ENCODE results near the gene SLC6A11.

SLC6A11 gene

DNA sequence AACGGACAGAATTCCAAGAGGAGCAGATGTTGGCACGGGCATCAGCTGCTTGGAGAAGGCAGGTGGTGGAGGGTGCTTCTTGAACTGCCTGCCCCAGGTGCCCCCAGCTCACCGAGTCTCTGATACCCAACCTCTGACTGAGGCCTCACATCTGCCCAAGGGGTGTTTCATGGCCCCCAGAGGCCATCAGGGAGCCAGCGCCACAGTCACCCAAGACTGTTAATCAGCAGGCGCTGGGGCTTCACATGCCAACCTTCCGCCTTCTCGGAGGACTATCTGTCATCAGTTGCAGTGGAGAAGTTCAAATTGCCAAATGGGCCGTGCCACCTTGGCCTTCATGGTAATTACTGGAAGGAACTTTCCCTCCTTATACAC, 114.6 kb downstream of the SLC6A11 start:
- DNase-seq (ENCODE audit: low read depth) = no peak

DNA sequence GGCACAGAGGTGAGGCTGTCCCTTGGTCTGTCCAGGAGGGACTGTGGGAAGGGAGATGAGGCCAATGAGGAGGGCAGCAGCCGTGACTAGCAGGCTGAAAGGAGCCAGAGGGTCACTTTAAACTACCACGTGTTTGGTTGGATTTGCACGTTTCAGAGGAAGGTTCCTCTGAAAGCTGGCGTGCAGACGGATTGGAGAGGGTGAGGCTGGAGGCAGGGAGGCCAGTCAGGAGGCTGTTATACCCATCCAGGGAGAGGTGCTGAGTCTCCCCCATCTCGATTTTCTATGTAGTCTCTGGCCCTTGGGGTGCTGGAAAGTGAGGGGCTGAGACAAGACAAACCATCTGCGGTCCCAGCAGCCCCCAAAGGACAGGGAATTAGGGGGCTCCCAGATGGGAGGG, 116.6 kb downstream of the SLC6A11 start:
- no peak for DNase-seq (ENCODE audit: low read depth)

DNA sequence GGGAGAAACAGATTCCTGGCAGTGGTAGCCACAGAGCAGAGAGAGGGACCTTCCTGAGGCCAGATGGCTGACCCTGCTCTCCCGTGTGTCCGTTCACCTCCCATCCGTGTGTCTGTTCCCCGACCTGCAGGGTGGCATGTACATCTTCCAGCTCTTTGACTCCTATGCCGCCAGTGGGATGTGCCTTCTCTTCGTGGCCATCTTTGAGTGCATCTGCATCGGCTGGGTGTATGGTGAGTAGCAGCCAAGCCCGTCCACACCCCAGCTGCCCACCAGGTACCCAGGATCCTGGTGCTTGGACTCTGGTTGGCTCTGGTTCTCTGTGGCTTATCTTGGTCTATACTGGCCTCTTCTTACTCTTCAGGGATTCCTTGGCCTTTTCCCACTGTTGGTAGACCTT, 117.0 kb downstream of the SLC6A11 start:
- DNase-seq (ENCODE audit: low read depth) = no peak

DNA sequence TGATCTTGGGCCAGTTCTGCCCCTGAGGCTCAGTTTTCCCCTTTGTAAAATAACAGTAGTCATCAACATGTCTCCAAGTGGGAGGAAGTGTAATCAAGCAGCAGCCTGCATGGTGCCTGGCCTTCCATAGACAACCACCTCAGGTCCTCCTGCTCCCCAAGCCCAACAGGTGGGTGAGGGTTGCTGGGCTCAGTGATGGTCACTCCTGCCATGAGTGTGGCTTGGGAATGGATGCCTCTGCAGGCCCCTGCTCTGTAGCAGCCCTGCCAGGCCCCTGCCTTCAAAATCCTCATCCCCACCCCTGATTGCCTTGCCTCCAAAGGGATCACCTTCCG, 117.4 kb downstream of the SLC6A11 start:
- DNase-seq (ENCODE audit: low read depth) = no peak

DNA sequence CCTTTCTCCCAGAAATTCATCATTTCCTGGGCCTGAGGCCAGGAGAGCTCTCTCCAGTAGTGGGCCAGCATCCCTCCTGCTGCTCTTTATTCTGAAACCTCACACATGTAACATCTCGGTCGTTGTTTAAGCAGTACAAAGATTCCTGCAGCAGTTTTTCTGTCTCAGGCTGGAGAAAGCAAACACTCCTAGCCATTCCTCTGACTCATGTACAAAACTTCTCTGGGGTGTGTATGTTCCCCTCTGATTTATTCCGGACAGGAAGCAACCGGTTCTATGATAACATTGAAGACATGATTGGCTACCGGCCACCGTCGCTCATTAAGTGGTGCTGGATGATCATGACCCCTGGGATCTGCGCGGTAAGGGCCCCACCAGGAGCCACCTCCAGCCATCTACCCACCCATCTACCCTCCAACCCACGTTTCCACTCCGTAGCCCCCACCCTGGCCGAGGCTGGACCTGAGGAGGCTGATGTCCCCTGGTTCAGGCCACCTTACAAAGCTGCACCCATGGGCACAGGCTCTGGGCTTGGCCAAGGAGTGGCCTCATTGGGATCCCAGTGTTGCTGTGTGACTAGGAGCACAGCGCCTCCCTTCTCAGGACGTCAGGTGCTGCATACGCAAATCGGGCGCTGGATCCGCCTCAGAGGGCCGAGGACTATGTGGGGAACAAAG, 117.9 kb downstream of the SLC6A11 start:
- DNase-seq (ENCODE audit: low read depth) = no peak

DNA sequence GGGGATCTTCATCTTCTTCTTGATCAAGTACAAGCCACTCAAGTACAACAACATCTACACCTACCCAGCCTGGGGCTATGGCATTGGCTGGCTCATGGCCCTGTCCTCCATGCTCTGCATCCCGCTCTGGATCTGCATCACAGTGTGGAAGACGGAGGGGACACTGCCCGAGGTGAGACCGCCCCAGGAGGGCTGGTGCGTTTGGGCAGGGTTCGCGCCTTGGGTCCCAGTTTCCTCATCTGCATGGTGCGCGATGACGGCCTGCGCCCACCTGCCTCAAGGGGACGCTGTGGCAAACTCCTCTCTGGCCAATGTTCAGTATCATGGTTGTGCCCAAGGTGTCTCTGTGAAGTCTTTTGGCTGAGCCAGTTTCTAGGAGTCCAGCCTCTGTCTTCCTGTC, 119.0 kb downstream of the SLC6A11 start:
- DNase-seq (ENCODE audit: low read depth) = no peak

DNA sequence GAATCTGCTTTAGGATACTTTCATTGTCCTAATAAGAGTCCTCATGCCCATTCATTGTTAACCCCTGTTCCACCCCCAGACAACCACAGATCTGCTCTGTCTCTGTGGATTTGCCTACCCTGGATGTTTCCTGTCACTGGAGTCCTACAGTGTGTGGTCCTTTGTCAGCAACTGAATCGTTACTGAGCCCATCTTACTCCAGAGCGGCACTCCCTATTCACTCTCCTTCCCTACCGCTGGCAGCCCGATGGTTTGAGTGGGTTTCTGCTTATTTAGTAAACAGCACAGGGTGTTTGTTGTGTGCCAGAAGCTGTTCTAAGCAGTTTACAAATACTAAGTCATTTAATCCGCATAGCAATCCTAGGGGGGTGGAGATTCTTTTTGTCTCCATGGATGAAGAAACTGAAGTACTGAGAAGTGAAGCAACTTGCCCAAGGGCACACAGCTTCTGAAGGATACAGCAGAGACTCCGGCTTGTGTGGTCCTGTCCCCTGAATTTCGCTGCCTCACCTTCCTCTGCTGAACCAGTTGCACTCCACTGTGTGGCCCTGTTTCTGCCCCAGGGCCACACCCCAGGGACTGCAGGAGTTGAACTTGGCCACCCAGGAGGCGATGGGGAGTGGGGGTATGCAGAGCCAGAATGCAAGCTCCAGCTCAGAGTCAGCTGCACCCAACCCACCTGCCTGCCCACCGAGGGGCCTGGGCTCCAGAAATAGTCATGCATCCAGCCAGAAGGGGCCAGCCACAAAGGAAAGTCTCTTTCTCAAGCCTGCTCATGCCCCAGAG, 120.0 kb downstream of the SLC6A11 start:
- DNase-seq (ENCODE audit: low read depth) = no peak

DNA sequence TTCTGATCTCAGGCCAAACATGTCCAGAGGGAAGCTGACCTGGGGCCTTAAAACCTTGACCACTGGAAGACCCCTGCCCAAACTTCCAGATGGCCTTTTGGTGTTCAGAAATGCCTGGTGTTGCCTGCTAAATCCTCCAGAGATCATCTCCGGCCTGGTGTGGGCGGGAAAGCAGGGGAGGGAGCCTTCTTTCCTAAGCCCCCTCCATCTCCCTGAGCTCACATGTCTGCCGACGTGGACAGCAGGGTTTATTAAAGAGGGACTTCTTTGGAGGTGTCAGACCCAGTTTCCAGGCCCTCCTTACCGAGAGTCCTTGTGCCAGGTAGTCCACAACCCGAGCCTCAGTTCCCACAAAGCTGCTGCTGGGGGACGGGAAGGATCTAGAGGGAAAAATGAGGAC, 120.7 kb downstream of the SLC6A11 start:
- DNase-seq (ENCODE audit: low read depth) = no peak

DNA sequence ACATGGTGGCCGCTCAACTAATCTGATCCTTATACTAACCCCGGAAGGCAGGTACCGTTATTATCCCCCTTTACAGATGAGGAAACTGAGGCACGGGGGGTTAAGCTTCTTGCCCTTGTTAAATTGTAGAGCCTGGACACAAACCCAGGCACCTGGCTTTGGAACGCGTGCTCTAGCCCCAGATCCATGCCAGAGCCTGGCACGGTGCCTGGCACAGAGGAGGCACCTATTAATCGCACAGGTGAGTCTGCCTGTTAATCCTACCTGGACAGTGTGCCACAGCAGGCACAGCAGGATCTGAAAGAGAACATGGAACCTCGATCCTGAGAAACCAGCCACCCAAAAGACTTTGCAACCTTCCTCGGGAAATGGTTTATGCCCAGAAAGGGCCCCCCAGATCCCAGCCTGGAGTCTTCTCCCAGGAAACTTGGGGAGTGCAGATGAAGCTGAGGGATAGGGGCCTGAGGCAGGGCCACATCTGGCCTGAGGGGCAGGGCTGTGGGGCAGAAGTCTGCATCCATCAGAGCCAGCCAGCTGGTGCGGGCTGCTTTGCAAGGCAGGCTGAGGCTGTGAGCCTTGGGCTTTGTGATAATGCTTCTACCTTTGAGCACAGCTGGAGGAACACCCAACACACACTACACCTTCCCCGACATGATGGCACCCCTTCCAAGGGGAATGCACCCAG, 121.3 kb downstream of the SLC6A11 start:
- no peak for DNase-seq (ENCODE audit: low read depth)

DNA sequence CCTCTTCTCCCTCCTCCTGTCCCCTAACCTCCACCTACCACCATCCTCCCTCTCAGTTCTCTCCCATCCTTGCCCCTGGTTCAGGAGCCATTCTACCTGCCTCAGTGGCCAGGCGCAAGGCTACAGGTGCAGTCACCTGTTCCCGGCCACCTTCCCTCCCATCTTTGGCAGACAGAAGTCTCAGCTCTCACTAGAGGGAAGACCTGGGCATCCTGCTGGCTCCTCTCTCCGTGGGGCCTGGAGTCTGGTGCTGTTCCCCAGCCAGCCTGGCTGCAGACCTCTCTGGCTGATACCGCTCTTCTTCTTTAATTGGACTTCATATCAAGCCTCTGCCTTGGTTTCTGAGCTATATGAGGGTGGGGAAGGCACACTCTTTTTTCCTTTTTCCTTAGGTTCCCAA, 123.5 kb downstream of the SLC6A11 start:
- DNase-seq (ENCODE audit: low read depth) = no peak

DNA sequence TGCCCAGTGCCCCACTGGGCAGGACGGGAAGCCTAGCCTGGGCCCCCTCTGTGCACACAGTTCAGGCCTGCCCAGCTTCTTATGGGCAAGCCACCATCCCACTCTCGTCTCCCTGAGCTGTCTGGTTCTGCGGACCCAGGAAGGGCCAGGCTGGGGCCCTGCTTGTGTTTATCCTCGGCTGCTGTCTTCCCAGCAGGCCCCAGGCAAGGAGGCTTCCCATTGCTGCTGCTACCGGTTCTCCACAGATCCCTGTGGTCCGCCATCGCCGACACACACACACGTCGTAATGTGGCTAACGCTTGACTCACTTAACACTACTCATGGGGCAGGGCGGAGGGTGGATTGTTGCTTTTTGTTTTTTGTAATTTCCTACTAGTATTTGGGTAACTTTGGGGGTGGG, 124.1 kb downstream of the SLC6A11 start:
- no peak for DNase-seq (ENCODE audit: low read depth)

DNA sequence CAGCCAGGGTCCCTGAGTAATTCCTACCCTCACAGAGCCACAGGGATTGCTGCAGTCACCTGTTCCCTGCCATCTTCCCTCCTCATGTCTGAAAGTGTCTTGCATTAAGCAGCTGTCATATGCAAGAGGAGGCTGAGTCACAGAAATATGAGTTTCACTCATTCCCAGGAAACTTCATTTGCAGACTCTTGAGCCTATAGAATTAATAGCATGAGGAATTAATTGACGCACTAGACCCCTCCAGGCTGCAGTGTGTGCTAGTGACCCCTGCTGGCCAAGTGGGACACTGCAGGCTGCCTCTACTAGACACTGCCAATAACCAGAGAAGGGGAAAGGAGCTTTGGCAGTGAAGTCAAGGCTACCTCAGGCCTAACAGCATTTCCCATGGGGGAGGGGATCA, 125.9 kb downstream of the SLC6A11 start:
- no peak for DNase-seq (ENCODE audit: low read depth)

DNA sequence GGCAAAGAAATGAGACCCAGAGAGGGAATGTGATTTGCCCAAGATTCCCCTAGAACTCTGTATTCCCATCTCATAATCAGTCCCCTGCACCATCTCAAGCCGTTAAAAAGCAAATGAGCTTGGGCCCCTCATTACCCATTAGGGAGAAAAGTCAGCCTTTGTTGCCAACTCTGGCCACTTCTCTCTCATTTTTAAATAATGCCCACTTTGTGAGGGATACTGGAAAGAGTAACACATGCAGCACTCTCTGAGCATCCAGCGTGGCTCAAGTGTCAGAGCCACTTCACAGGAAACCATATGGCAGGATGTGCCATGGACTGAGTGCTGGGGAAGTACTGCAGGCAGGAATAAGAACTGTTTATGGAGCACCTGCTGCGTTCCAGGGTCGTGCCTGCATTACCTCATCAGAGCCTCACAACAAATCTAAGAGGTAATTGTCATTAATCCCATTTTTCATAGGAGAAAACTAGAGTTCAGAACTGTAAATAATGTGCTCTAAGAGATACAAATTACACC, 126.7 kb downstream of the SLC6A11 start:
- DNase-seq (ENCODE audit: low read depth) = no peak

DNA sequence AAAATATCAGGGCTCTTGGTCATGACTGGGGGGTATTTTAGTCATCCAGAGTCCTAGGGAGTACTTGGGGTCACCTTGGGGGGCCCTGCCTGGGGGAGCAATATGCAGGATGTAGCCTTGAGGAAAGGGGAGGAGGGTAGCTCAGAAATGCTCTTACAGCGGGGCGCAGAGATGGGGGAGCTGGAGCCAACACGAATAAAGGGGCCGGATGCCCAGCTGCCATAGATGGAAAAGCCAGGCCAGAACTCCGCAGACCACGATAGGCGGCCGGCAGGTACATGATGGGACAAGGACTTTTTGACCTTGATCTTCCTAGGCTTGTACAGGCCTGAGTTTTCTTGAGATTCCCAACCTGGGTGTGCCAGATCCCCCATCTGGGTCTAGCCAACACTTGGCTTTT, 128.8 kb downstream of the SLC6A11 start:
- no peak for DNase-seq (ENCODE audit: low read depth)

DNA sequence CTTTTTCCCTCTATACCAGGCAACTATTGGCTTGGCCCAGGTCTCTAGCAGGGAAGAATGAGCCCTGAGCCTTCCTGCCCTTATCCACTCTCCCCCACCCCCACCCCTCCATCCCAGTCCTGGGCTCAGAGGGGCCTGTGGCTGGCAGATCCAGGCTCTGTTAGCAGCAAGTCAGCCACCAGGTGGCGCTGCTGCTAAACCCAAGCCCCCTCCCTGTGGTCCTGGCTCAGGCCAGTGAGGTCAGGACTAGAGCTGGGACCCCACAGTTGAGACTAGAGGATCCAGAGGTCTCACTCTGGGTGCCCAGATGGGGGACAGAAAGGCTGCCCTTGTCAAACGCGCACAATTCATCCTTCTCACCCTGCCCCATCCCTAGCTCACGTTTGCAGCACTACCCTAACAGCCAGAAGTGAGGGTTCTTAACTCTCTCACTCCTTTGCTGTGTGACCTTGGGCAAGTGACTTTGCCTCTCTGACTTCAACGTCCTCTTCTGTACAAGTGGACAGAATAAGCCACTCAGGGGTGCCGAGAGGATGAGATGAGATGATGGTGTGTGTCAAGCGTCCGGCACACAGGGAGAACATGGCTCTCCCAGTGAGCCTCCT, 129.8 kb downstream of the SLC6A11 start:
- no peak for DNase-seq (ENCODE audit: low read depth)

DNA sequence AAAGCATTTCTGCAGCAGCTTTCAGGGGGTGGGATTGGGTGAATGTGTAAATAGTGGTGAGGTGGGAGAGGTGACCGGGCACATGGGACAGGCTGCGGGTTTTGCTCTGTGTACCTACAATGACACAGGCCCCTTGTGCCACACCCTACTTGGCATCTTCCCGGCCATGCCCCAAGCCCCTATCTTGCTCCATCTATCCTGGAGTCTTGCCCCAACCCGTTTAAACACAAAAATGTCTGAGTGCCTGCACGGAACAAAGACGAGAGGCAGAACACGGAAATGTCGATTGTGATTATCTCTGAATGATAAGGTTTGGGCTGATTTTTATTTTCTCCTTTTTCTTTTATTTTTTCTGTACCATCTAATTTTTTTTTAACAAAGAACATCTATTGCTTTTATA, 130.5 kb downstream of the SLC6A11 start:
- no peak for DNase-seq (ENCODE audit: low read depth)

DNA sequence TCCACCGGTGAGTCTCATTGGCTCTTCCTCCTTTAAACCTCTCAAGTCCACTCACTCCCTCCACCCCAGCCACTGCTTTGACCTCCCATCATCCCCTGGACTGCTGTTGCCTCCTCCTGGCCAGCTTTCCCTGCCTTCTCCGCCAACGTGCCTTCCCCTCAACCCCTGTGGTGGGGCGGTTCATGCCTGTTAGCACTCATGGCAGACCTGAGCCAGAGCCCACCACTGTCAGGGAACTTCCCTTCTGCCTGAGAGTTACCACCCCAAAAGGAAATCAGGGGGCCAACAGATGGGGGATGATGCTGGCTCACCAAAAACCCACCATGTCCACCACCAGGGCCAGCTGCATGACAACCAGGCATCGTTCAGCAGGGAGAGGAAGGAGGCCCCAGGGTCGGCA, 132.3 kb downstream of the SLC6A11 start:
- DNase-seq (ENCODE audit: low read depth) = no peak

DNA sequence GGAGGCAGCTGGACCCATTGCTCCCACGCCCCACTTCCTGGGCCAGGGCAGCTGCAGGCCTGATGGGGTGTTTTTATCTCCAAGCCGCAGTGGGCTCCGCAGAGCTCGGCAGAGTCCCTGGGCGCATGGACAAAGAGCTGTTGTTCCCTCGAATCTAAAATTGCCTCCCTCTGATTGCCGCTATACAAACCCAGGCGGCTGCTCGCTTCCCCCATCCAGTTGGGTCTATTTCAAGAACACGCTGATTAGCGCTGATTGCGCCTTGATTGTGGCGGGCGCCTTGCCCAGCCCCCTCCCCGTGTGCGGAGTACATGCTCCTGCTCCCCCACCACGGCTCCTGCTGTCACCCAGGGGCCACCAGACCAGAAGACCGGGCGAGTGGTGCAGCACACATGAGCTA, 133.2 kb downstream of the SLC6A11 start:
- no peak for DNase-seq (ENCODE audit: low read depth)

DNA sequence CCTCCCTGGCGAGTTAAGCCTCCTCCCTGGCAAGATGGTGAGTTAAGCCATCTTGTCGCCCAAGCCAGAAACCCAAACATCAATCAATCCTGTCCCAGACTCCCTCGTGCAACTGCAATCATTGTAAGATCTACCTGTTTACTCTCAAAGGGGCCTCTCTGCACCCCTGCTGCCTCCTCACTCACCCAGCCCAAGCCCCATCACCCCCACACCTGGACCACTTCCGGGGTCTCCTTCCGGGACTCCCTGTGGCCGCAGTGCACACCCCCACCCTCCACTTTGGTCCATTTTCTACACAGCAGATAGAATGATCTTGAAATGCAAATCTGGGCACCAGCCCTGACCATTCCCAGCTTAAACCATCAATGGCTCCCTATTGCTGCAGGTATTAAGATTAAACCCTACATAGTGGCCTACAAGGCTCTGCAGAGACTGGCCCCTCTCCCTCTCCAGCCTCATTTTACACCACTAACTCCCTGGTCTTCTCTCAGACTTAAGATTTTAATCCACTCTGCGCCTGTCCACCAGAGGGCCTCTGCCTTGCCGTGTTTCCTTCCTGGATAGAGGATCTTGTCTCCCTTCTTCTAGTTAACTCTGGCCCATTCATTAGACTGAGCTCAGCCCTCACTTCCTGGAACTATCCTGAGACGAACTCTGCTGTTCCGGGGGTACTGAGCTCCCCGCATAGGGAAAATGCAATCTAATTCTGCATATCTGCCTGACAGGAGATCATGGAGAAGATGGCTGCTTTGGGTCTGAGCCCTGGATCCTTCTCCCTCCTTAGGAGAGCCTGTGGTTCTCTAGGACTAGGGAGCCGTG, 134.7 kb downstream of the SLC6A11 start:
- no peak for DNase-seq (ENCODE audit: low read depth)

DNA sequence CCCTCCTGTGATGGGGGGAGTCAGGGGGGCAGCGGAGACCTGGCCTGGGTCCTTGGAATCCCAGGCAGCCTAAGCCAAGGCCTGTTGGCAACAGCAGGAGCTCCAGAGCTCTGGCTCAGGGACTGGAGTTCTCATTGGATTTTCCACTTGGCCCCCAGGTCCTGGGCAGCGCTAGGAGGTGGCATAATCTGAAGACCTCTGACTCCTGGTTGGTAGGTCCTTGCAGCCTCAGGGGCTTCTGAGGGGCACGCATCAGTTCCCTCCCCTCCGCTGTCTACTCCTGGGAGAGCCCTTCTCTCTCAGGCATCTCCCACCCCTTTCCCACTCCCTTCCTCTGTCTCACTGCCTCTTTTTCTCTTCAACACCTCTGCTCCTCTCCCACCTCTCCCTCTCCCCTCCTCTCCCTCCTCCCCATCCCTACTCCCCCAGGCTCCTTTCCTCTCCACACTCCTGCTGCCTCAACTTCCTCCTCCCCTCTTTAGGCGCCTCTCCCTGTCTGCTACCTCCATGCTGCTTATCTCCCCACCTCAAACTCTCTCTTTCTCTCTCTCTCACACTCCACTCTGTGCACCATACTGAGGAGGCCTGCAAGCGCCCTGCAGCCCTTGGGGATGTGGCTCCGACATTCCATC, 135.4 kb downstream of the SLC6A11 start:
- DNase-seq (ENCODE audit: low read depth) = no peak

DNA sequence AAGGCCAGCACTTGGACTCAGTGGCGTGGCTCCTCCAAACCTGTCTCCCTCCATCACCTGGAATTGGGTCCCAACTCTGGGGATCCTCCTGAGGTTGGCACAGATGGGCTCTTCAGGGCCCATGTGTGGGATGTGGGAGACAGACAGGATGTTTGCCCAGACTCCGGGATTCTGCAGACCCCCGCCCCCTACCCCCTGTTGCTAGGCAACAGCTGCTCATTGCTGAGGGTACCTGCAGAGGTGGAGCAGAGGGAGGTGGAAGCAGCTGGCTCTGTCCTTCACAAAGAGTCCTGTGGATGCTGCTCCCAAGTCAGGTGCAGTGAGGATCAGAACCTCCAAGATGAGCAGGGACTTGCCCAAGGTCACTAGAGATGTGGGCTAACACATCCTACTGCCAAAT, 136.5 kb downstream of the SLC6A11 start:
- no peak for DNase-seq (ENCODE audit: low read depth)

DNA sequence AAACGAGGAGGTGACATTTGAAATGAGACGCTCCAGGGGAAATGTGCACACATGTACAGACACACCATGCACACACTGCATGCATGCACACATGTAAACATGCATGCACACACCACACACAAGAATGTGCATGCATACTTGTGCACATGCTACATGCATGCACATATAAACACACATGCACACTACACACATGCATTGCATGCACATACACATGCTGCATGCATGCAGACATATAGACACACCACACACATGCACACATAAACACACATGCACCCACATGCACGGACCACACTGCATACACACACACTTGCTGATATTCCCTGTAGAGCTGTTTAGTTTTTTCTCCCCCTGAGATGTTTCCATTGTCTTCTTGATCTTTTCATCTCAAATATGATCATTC, 138.7 kb downstream of the SLC6A11 start:
- DNase-seq (ENCODE audit: low read depth) = no peak

Data from activated gamma-delta T cell treated with anti-CD3 and anti-CD28 coated beads, Interleukin-2, amount 50 U/mL, for 16 hours (primary cell).